ENCODE results near the gene WNT10A.
"Not testable (repeated sequence)": the region's sequence is repeated elsewhere in the genome, so short reads cannot be mapped to it uniquely, and the experiment has no call there.

WNT10A gene

GRCh38 chr2:218880102-218880858 is at the start of gene WNT10A:
Gene WNT10A (plus strand): TSS chr2:218880852. CDS start chr2:218880996, 144 bp downstream.
- DNase-seq (ENCODE audit: low read depth in 2 of 2), result peak; percentile 71 to 83

- DNase-seq (ENCODE audit: low read depth in 2 of 2), result no peak
Measured at GRCh38 chr2:218831378-218831990, 49.2 kb upstream of the WNT10A start, which contains the start of gene PRKAG3. Gene PRKAG3 (minus strand): TSS chr2:218831803.

DNA sequence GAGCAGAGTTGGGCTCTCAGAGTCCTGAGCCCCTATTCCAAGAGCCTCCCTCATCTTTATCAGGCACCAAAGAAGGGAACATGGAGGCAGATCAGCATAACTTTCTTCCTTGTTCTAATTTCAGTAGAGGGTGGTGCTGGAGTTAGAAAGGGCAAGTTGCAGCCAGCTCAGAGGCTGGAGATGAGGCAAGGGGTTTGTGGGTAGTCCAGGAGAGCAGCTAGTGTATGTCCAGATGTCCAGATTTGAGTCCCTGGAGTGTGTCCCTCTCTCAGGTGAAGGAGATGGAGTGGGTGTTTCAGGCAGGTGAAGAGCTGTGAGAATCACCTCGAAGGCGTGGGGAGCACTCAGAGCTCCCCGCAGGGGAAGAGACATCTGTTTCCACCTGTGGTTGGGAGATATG is 48.6 kb upstream of the WNT10A start:
- DNase-seq (ENCODE audit: low read depth in 2 of 2), result no peak

GRCh38 chr2:218832520-218832919 is 48.1 kb upstream of the WNT10A start:
- DNase-seq (ENCODE audit: low read depth in 2 of 2), result no peak

DNA sequence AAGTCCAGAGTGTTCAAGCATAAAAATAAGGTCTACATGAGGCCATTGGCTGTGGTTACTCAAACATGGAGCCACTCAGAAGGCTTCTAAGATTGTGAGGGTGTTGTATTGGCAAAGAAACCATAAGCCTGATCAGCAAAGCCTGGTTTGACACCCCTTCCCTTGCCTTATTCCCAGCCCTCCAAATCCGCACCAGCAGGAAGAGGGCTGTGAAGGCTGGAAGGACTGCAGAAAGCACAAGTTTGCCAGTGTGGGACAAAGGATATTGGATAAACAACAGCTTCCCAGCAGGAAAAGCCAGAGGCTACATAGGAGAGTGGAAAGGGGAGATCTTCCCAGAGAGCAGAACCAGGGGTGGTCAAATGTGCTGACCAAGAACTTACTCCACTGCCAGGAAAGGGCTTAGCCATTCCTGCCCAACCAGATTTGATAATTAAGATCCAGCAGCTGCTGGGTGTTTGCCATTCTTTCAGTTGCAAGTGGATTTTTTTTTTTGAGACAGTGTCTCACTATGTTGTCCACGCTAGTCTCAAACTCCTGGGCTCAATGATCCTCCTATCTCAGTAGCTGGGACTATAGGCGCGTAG is 47.5 kb upstream of the WNT10A start:
- no peak for DNase-seq (ENCODE audit: low read depth in 2 of 2)

- no peak for DNase-seq (ENCODE audit: low read depth in 2 of 2)
Measured at GRCh38 chr2:218834685-218835084, 46.0 kb upstream of the WNT10A start.

- no peak for DNase-seq (ENCODE audit: low read depth in 2 of 2)
Measured at GRCh38 chr2:218837495-218837894, 43.2 kb upstream of the WNT10A start.

DNA sequence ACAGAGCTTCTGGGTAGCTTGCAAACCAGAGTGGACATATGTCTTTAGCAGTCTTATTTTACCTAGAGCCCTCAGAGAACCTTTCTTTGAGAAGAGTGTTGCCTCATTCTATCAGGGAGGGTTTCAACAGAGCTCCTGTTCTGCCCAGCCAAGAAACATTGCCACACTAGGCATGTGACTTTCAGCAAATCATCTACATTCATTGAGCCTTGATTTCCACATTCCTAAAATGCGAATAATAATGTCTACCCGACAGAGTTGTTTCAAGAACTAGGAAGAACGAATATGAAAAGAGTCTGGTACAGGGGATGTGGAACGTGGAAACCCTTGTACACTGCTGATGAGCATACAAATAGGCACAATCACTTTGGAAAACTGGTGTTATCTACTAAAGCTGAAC is 41.2 kb upstream of the WNT10A start:
- DNase-seq (ENCODE audit: low read depth in 2 of 2), result no peak

DNA sequence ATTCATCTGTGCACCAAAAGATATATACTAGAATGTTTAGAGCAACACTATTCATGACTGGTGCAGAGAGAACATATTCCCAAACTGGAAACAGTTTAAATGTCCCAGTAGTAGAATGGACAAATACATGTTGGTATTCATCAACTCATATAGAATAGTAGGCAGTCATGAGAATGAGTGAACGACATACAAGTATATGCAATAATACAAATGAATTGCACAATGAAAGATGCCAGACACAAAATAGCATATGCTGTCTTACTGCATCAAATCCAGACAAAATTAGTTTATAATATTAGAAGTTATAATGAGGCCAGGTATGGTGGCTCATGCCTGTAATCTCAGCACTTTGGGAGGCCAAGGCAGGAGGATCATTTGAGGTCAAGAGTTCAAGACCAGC is 40.8 kb upstream of the WNT10A start:
- no peak for DNase-seq (ENCODE audit: low read depth in 2 of 2)

GRCh38 chr2:218844334-218844733 is 36.3 kb upstream of the WNT10A start:
- not testable (repeated sequence) for DNase-seq (ENCODE audit: low read depth in 2 of 2)

- not testable (repeated sequence) for DNase-seq (ENCODE audit: low read depth in 2 of 2)
Measured at GRCh38 chr2:218846963-218847362, 33.7 kb upstream of the WNT10A start.

GRCh38 chr2:218849721-218850120 is 30.9 kb upstream of the WNT10A start:
- DNase-seq (ENCODE audit: low read depth in 2 of 2), result no peak

DNA sequence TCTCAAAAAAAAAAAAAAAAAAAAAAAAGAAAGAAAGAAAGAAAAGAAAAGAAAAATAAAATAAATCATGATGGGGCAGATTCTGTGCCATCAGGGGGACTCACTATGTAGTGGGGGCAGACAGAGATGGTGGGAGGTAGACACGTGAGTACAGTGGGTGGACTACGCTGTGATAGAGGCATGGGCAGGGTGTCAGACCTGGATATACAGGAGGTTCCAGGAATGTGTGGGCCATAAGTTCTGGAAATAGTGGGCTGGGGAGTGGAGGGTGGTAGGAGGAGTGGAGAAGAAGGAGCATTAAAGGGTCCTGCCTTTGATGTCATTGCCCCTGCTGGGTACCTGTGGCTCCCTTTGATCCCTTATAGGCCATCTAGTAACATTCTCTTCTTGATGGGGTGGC is 29.9 kb upstream of the WNT10A start:
- no peak for DNase-seq (ENCODE audit: low read depth in 2 of 2)

DNA sequence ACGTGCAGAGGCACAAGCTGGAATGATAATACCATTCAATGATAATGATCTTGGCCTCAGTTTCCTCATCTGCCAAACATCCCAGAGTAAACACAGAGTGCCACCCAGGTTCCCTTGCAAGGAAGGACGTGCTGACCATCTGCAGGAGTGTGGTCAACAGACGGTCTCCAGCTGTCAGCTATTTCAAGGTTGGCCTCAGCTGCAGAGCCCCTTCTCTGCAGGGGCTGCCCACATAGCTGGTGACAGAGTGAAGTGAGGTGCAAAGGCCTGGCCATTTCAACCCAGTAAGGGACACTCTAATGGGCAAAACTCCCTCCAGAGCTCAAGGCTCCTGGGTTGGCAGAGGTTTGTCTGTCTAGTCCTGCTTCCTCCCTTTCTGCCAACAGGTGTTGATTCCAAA is 29.4 kb upstream of the WNT10A start:
- no peak for DNase-seq (ENCODE audit: low read depth in 2 of 2)

GRCh38 chr2:218852911-218853667 is 27.6 kb upstream of the WNT10A start:
- peak; percentile 33 to 41 for DNase-seq (ENCODE audit: low read depth in 2 of 2)

DNA sequence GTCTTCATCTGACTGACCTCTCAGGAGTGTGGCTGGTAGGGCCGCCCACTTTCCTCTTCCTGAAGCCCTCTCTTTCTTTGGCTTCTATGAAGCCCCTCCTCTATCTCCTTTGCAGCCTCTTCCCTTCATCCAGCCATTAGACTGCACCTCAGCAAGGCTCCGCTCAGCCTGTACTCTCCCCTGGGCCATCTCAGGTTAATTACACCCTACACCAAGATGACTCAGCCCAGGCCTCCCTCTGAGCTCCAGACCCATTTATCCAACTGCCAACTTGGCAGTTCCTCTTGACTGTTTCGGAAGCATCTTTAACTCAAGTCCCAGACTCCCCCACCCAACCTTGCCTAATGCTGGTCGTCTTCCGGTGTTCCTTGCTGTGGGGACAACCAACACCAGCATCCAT is 26.9 kb upstream of the WNT10A start:
- DNase-seq (ENCODE audit: low read depth in 2 of 2), result no peak

DNA sequence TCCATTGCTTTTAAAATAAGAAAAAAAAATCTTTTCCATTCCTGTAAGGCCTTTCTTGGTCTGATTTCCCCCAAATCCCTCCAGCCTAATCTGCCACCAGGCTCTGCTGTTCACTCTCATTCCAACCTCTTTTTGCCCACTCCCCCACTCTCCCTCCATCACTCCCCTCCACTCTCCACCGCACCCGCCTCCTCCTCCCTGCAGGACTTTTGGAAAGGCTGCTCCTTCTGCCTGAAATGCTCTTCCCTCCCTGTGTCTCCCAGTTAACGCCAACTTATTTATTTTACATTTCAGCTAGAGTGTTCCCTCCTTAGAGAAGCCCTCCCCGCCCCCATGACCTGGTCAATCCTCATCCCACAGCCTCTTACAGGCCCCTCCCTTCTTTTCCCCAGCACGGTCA is 25.8 kb upstream of the WNT10A start:
- no peak for DNase-seq (ENCODE audit: low read depth in 2 of 2)

DNA sequence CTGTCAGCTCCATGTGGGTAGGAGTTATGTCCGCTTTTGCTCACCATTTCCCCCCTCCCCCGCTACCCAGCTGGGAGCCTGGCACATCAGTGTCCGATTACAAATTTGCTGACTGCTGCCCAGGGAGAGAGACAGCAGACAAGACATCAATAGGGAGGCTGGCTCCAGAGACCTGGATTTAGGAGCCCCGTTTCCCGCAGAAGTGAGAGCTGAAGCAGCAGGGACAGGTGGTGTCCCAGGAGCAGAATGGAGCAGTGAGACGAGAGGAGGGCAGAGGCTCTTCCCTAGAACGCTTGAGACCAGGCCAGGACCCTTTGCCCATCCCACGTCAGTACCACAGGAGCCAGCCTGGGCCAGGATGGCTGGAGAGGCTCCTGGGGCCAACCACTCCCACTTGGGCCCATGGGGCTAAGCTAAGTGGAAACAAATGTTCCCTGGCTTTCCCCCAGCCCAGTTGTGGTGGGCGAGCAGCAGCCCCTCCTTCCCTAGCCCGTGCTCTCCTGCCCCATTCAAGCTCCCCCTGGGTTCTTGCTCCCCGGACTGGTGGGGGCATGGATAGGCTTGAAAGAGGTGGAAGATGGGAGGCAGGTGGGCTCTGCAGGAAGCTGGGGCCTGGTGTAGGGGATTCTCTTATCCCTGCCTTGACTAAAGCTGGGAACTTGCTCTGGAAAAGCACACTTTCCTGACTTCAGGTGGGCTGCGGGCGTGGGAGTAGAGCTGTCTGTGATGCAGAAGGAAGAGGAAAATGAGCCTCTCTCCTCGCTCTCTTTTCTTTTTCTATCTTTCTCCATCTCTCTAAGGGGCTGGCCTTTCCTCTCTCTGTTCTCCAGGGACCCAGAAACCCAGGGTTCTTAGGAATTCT is 25.1 kb upstream of the WNT10A start:
- no peak for DNase-seq (ENCODE audit: low read depth in 2 of 2)

GRCh38 chr2:218856167-218856895 is 24.3 kb upstream of the WNT10A start:
- DNase-seq (ENCODE audit: low read depth in 2 of 2), result no peak

GRCh38 chr2:218856896-218857243 is 23.8 kb upstream of the WNT10A start:
- no peak for DNase-seq (ENCODE audit: low read depth in 2 of 2)

Data from activated CD8-positive, alpha-beta memory T cell treated with anti-CD3 and anti-CD28 coated beads for 4 hours (primary cell).